IMR-90 (cell line): ENCODE results near the gene CDH13. TPM values are rescaled to one million over a fixed set of nuclear protein-coding genes. Genes with fewer than 3 reads are reported as not detected.

Experiments used
- ATAC-seq: fragments of 200-7000 bp; cut with Tn5 transposase; 2 replicates; pipeline ENCODE4 v1.9.1; 2020; ENCODE audit warnings: low read depth, mild to moderate bottlenecking, moderate library complexity
- BruUV-seq: library from RNA; stranded (reverse); fragments of 400-500 nt; replicated peaks from 2 replicates; lab custom pipeline; 2021; lab: Mats Ljungman, UMichigan
- CTCF ChIA-PET: fragments of 300-600 bp; formaldehyde crosslinking; extraction: SDS; loops from one replicate; lab custom pipeline; 2021; ENCODE audit warnings: antibody characterized with exemption; lab: Yijun Ruan, JAX
- POLR2A ChIA-PET: fragments of 300-600 bp; sonication (Branson Sonifier 250); formaldehyde crosslinking; loops from one replicate; lab custom pipeline; 2022; ENCODE audit warnings: antibody characterized with exemption; ENCODE audit not compliant: unreplicated experiment; lab: Charles Lee
- DNase-seq: peaks from one replicate; pipeline ENCODE4 v3.0.0; 2013
- H2AFZ ChIP-seq: replicated peaks from 2 replicates; pipeline ENCODE3; 2013; ENCODE audit warnings: low read length, mild to moderate bottlenecking; ENCODE audit not compliant: poor library complexity
- H2AK5ac ChIP-seq: 2 replicates; pipeline ENCODE4 v1.6.1; 2013; ENCODE audit warnings: low read depth, low read length, inconsistent platforms
- H2AK9ac ChIP-seq: replicated peaks from 2 replicates; pipeline ENCODE3; 2013; ENCODE audit warnings: mild to moderate bottlenecking, low read depth, low read length, moderate library complexity; ENCODE audit not compliant: poor library complexity
- H2BK120ac ChIP-seq: 2 replicates; pipeline ENCODE4 v1.6.1; 2013; ENCODE audit warnings: low read depth, low read length, inconsistent platforms
- H2BK15ac ChIP-seq: 3 replicates; pipeline ENCODE4 v1.6.1; 2013; ENCODE audit warnings: low read depth, low read length, inconsistent platforms
- H2BK20ac ChIP-seq: 2 replicates; pipeline ENCODE4 v1.6.1; 2013; ENCODE audit warnings: low read depth, mild to moderate bottlenecking, inconsistent platforms, low read length, moderate library complexity
- H2BK5ac ChIP-seq: 2 replicates; pipeline ENCODE4 v1.6.1; 2013; ENCODE audit warnings: mild to moderate bottlenecking, low read depth, low read length, inconsistent platforms; ENCODE audit not compliant: poor library complexity, severe bottlenecking
- H3K14ac ChIP-seq: replicated peaks from 2 replicates; pipeline ENCODE4 v1.6.1; 2013; ENCODE audit warnings: low read depth, low read length, inconsistent platforms
- H3K18ac ChIP-seq: 2 replicates; pipeline ENCODE4 v1.6.1; 2013; ENCODE audit warnings: low read depth, low read length, control low read depth
- H3K23ac ChIP-seq: 2 replicates; pipeline ENCODE4 v1.6.1; 2013; ENCODE audit warnings: low read depth, low read length, inconsistent platforms
- H3K27ac ChIP-seq: 2 replicates; pipeline ENCODE4 v1.5.1; 2013; ENCODE audit warnings: mild to moderate bottlenecking, control low read depth, low read length; ENCODE audit not compliant: insufficient read depth
- H3K27me3 ChIP-seq: 2 replicates; pipeline ENCODE4 v1.6.1; 2013; ENCODE audit warnings: low read length; ENCODE audit not compliant: control insufficient read depth, insufficient read depth
- H3K36me3 ChIP-seq: 2 replicates; pipeline ENCODE4 v1.6.1; 2013; ENCODE audit warnings: low read length, mixed read lengths; ENCODE audit not compliant: control insufficient read depth, insufficient read depth
- H3K4ac ChIP-seq: 2 replicates; pipeline ENCODE4 v1.6.1; 2013; ENCODE audit warnings: low read depth, low read length, inconsistent platforms
- H3K4me1 ChIP-seq: 2 replicates; pipeline ENCODE4 v1.6.1; 2013; ENCODE audit warnings: low read length, mixed read lengths; ENCODE audit not compliant: control insufficient read depth, insufficient read depth
- H3K4me2 ChIP-seq: 2 replicates; pipeline ENCODE4 v1.6.1; 2013; ENCODE audit warnings: low read depth, mild to moderate bottlenecking, control low read depth, low read length, moderate library complexity
- H3K4me3 ChIP-seq: 2 replicates; pipeline ENCODE4 v1.5.1; 2013; ENCODE audit warnings: low read depth, mild to moderate bottlenecking, control low read depth, low read length, moderate library complexity; ENCODE audit not compliant: insufficient read depth
- H3K56ac ChIP-seq: 2 replicates; pipeline ENCODE4 v1.6.1; 2013; ENCODE audit warnings: low read length, inconsistent platforms; ENCODE audit not compliant: insufficient read depth; ENCODE audit errors: extremely low read depth
- H3K79me1 ChIP-seq, 2 experiments: 2 replicates each; pipeline ENCODE4 v1.6.1; 2013; ENCODE audit warnings: low read length in 2 of 2, inconsistent platforms in 1 of 2, low read depth in 1 of 2
- H3K9ac ChIP-seq: 2 replicates; pipeline ENCODE4 v1.6.1; 2013; ENCODE audit warnings: low read depth, low read length, control low read depth
- H3K9me1 ChIP-seq: 2 replicates; pipeline ENCODE4 v1.6.1; 2013; ENCODE audit warnings: low read length, inconsistent platforms; ENCODE audit not compliant: insufficient read depth
- H3K9me3 ChIP-seq: 2 replicates; pipeline ENCODE4 v1.6.1; 2013; ENCODE audit warnings: low read length; ENCODE audit not compliant: control insufficient read depth, insufficient read depth
- H4K20me1 ChIP-seq: 2 replicates; pipeline ENCODE4 v1.6.1; 2013; ENCODE audit warnings: low read length, inconsistent platforms; ENCODE audit not compliant: insufficient read depth
- H4K5ac ChIP-seq: 2 replicates; pipeline ENCODE4 v1.6.1; 2013; ENCODE audit warnings: mild to moderate bottlenecking, low read depth, low read length, control low read depth
- H4K8ac ChIP-seq, 2 experiments: 2 replicates each; pipeline ENCODE4 v1.6.1; 2013; ENCODE audit warnings: low read depth in 2 of 2, low read length in 2 of 2, control low read depth in 1 of 2, inconsistent platforms in 1 of 2
- H4K91ac ChIP-seq: 2 replicates; pipeline ENCODE4 v1.6.1; 2013; ENCODE audit warnings: low read depth, low read length, inconsistent platforms; ENCODE audit not compliant: insufficient read depth
- FOS ChIP-seq: fragments of 150-350 bp; IDR thresholded peaks from 2 replicates; pipeline ENCODE4 v1.6.1; 2016; ENCODE audit warnings: low read depth, low read length
- MAFK ChIP-seq: IDR thresholded peaks from 2 replicates; pipeline ENCODE4 v1.6.1; 2012; ENCODE audit warnings: low read depth, low read length, improper control_type of control experiment
- MAZ ChIP-seq: IDR thresholded peaks from 2 replicates; pipeline ENCODE4 v1.6.1; 2012; ENCODE audit warnings: low read depth, mild to moderate bottlenecking, low read length, improper control_type of control experiment, moderate library complexity, borderline replicate concordance
- MXI1 ChIP-seq: IDR thresholded peaks from 2 replicates; pipeline ENCODE4 v1.6.1; 2012; ENCODE audit warnings: low read depth, mild to moderate bottlenecking, low read length, moderate library complexity, borderline replicate concordance
- POLR2A ChIP-seq: IDR thresholded peaks from 2 replicates; pipeline ENCODE4 v1.6.1; 2012; ENCODE audit warnings: mild to moderate bottlenecking, low read depth, low read length
- RAD21 ChIP-seq: IDR thresholded peaks from 2 replicates; pipeline ENCODE4 v1.6.1; 2012; ENCODE audit warnings: low read length, improper control_type of control experiment
- RFX5 ChIP-seq: IDR thresholded peaks from 2 replicates; pipeline ENCODE4 v1.8.0; 2012; ENCODE audit warnings: low read depth, mild to moderate bottlenecking, low read length, moderate library complexity
- SMC3 ChIP-seq: fragments of 150-350 bp; IDR thresholded peaks from 2 replicates; pipeline ENCODE4 v1.6.1; 2016; ENCODE audit warnings: low read depth, mild to moderate bottlenecking, antibody characterized with exemption, low read length, moderate library complexity
- dilution Hi-C: fragments of 300-500 bp; cut with HindIII; formaldehyde crosslinking; loops from one replicate; pipeline ENCODE4 v1.14.3; 2018; ENCODE audit warnings: low sequenced_read_pairs; ENCODE audit not compliant: unreplicated experiment
- in situ Hi-C: fragments of 300-500 bp; cut with MboI; formaldehyde crosslinking; loops from 3 replicates; pipeline ENCODE4 v1.14.3; 2019; ENCODE audit warnings: low sequenced_read_pairs, inconsistent platforms, mixed read lengths
- intact Hi-C: fragments of 100-400 bp; cut with micrococcal nuclease; formaldehyde crosslinking; loops from 2 replicates; pipeline ENCODE4 v1.10.0; 2022
- polyA plus RNA-seq, 3 experiments: library from polyadenylated mRNA; depleted of rRNA; stranded (reverse); fragments of >200 nt; gene quantifications; 2 replicates each; pipeline ENCODE4 v1.2.3, GENCODE V29; 2012; ENCODE audit warnings: low replicate concordance in 1 of 3
- total RNA-seq: library from RNA; depleted of rRNA; stranded (reverse); fragments of >200 nt; gene quantifications from 2 replicates; pipeline ENCODE4 v1.2.3, GENCODE V29; 2012
- TF ChIP-seq, protein P1 (sequence below): fragments of 150-350 bp; IDR thresholded peaks from 2 replicates; pipeline ENCODE4 v1.6.1; 2016; ENCODE audit warnings: low read depth, mild to moderate bottlenecking, low read length, moderate library complexity, borderline replicate concordance
- TF ChIP-seq, protein P2 (sequence below): conservative IDR thresholded peaks from 2 replicates; pipeline ENCODE4 v1.5.1; 2012; ENCODE audit warnings: mild to moderate bottlenecking, low read depth, low read length, improper control_type of control experiment
- TF ChIP-seq, protein P3 (sequence below): fragments of 150-350 bp; IDR thresholded peaks from 2 replicates; pipeline ENCODE4 v1.6.1; 2017; ENCODE audit warnings: mild to moderate bottlenecking, antibody characterized with exemption, low read length, low read depth

The CDH13 gene
- total and polyA plus RNA-seq, 2 of the 4 experiments (the other 2 are of a cell fraction), result 61.6 to 74.7 TPM

DNA sequence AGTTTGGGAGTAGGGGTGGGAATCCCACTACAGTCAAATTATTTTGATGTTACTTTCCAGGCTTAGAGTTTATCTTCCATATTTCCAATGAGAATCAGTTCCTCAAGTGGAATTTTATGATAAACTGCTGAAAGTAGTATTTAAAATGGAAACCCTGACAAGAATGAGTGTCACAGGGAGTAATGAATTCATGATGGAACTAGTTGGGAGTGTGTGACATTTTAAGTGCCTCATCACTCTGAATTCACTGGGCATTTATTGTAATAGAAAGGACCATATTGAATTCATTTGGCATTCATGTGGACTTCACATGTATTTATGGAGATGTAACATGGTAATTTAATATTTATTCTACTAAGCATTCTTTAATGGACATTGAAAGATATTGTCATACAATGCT, 320.9 kb downstream of the CDH13 start:
- no peak overlapping the region for H3K18ac ChIP-seq
- H2AK9ac ChIP-seq, result no peak overlapping the region
- no peaks in the 10 kb centered on the region for H3K9me3 ChIP-seq
- no peak overlapping the region for H4K8ac ChIP-seq
- dilution Hi-C loops, result no loop called here
- H2AK5ac ChIP-seq, result no peak overlapping the region
- H3K36me3 ChIP-seq, result no peaks in the 10 kb centered on the region
- no peak overlapping the region for H3K4me3 ChIP-seq
- H2AFZ ChIP-seq, result no peak overlapping the region
- no peak overlapping the region for H2BK5ac ChIP-seq
- H4K20me1 ChIP-seq, result no peaks in the 10 kb centered on the region
- no peaks in the 10 kb centered on the region for H3K27me3 ChIP-seq
- no peak overlapping the region for H3K23ac ChIP-seq
- ChIA-PET POLR2A (no interaction called here), CTCF (no interaction called here)
- no peak overlapping the region for H2BK15ac ChIP-seq
- H4K91ac ChIP-seq, result no peak overlapping the region
- no peak overlapping the region for H3K9ac ChIP-seq
- H3K4me1 ChIP-seq, result no peaks in the 10 kb centered on the region
- intact Hi-C loops, result no loop called here
- no peak overlapping the region for H4K5ac ChIP-seq
- no peaks in the 10 kb centered on the region for H3K9me1 ChIP-seq
- BruUV-seq, result no TSS peak
- H3K79me1 ChIP-seq, result peaks cover 0 to 18% of the 10 kb centered on the region in 2 experiments; a peak in 2 of 4 replicates
- no peak overlapping the region for H3K56ac ChIP-seq
- H3K27ac ChIP-seq, result no peak overlapping the region
- H2BK120ac ChIP-seq, result no peak overlapping the region
- H2BK20ac ChIP-seq, result no peak overlapping the region
- DNase-seq, result no peak
- H3K14ac ChIP-seq, result no peak overlapping the region
- TF ChIP-seq FOS (no peak), POLR2A (no peak), RAD21 (no peak), MAFK (no peak), MXI1 (no peak), MAZ (no peak), SMC3 (no peak), RFX5 (no peak)
- TF ChIP-seq, protein P1, sequence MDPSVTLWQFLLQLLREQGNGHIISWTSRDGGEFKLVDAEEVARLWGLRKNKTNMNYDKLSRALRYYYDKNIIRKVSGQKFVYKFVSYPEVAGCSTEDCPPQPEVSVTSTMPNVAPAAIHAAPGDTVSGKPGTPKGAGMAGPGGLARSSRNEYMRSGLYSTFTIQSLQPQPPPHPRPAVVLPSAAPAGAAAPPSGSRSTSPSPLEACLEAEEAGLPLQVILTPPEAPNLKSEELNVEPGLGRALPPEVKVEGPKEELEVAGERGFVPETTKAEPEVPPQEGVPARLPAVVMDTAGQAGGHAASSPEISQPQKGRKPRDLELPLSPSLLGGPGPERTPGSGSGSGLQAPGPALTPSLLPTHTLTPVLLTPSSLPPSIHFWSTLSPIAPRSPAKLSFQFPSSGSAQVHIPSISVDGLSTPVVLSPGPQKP, result no peak
- TF ChIP-seq, protein P2, sequence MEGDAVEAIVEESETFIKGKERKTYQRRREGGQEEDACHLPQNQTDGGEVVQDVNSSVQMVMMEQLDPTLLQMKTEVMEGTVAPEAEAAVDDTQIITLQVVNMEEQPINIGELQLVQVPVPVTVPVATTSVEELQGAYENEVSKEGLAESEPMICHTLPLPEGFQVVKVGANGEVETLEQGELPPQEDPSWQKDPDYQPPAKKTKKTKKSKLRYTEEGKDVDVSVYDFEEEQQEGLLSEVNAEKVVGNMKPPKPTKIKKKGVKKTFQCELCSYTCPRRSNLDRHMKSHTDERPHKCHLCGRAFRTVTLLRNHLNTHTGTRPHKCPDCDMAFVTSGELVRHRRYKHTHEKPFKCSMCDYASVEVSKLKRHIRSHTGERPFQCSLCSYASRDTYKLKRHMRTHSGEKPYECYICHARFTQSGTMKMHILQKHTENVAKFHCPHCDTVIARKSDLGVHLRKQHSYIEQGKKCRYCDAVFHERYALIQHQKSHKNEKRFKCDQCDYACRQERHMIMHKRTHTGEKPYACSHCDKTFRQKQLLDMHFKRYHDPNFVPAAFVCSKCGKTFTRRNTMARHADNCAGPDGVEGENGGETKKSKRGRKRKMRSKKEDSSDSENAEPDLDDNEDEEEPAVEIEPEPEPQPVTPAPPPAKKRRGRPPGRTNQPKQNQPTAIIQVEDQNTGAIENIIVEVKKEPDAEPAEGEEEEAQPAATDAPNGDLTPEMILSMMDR, result no peak
- TF ChIP-seq, protein P3, sequence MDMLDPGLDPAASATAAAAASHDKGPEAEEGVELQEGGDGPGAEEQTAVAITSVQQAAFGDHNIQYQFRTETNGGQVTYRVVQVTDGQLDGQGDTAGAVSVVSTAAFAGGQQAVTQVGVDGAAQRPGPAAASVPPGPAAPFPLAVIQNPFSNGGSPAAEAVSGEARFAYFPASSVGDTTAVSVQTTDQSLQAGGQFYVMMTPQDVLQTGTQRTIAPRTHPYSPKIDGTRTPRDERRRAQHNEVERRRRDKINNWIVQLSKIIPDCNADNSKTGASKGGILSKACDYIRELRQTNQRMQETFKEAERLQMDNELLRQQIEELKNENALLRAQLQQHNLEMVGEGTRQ, result no peak
- no peak overlapping the region for H3K4me2 ChIP-seq
- H3K4ac ChIP-seq, result no peak overlapping the region
- in situ Hi-C loops, result no loop called here
- ATAC-seq, result no peak
